Stimulated activated CD4-positive, alpha-beta T cell treated with anti-CD3 and anti-CD28 coated beads, Interleukin-12 subunit alpha, Interleukin-12 subunit beta, amount 100 ng/mL, for 24 hours (primary cell): Measurements from ENCODE around the gene TMEM30A.

Experiments used
- DNase-seq, 2 experiments: peaks; one replicate each; pipeline ENCODE4 v3.0.0-alpha.2; 2020; ENCODE audit warnings: low read depth in 2 of 2

Gene TMEM30A

DNA sequence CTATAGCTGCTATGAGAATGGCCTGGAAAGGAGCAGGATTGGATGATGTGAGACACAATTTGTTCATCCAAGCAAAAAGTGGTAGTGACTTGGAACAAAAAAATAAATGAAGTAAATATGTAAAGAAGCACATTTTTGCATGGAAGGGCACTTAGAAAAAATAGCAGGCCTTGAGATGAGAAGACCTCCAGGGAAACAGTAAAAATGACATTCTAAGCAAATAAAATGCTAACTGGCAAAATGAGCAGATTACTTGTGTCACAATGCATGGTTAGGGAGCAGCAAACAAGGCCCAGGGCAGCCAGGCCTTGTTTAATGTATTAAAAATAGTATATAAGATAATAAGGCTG, 21.2 kb downstream of the TMEM30A start:
- DNase-seq = no peak

DNA sequence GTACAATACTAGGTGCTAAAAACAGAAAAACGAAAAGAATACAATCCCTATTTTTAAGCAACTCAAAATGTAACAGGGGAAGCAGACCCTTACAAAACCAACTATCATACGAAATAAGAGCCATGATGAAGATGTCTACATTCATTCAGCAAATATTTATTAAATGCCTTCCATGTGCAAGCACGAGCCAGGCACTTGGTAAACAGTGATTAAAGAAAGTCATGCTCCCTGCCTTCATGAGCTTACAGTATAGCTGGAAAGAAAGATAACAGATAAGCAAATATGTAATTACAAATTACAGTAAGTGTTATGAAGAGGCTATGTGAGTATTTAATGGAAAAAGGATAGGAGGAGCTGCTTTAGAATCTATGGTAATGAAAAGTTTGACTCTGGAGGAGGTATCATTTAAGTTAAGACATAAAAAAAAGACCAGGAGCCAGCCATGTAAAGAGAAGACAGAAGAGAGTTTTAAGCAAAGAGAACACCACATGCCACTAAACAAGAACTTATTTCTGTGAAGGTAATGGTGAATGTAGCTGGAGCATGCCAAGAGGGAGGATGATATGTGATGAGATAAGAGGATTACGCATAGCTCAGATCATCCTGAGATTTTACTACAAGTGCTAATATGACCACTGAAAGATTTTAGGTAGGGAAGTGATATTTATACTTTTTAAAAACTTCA, 21.7 kb downstream of the TMEM30A start:
- DNase-seq = no peak

DNA sequence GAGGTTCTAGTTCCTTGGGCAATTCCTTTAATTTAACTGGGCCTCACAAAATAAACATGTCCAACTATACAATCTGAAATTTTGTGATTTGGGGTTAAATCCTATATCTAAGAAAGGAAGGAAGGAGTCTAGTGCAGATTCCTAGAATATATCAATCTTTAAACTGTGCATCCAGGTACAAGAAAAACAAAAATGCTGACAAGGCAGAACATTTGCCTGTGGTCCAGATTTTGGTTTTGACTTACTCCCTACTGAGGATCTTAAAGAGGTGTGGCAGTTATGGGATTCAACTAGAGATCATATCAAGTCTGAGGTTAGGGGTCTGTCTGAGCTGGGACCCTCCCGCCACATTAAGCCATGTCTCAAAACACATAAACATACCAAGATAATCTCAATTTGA, 23.3 kb downstream of the TMEM30A start:
- DNase-seq = no peak

DNA sequence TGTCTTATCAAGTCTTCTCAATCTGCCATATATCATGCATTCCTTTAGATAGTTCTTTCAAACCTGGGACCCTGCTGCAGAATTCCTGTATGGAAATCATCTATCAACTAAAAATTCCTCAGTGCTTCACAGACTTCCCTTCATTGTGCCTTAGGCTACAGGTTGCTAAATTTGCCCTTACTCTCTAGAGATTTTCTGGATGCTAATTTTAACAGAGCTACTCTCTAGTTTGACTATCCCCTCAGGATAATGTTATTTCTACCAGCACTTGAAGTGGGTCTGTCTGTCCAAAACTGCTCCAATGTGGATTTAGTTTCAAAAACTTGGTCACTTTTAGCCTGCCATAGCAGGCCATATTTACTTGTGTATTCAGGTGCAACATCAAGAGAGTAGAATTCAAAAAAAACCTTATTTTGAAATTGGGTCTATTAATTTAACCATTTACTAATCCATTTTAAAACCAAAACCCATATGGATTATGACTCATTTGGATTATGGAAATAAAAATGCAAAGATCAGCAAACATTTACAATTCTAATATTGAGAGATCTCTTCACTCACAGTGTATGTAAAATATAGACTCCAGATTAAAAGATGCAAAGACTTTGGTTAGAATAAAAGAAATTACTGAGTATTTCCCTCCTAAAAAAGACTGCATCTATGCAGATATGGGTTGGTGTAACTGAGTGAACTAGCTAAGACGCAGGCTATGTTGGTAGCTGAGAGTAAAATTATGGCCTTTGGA, 27.1 kb downstream of the TMEM30A start:
- no peak for DNase-seq

DNA sequence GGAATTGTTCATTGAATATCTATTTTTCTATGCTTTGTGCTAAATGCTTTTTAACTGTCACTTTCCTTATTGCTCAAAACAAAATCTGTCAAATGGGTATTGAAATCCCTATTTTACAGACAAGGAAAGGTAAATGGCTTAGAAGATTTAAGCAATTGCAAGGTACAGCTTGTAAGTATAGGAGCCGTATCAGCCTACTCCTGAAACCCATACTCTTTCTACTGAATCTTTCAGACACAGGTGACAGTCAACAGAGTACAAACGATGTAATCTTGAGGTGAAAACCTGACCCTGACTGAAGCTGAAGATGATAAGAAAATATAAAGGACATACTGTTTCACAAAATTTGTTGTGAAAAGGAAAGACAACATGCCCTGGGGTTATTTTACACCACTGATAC, 34.0 kb downstream of the TMEM30A start:
- DNase-seq = no peak

DNA sequence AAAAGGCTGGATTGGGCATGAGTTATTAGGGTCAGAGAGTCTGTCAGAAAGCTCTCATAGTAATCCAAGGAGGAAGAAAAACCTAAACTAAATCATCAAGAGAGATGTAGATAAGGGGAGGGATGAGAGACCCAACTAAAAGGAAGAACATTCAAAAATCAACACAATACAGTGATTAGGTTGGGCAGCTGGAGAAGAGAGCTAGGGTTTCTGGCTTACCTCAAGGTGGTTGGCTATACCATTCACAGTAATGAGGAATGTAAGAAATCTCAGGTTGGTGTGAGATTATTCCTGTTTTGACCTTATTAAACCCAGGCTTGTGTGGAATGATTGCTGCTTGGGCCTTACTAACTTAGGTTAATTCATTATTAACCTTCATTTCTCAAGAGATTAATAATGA, 34.8 kb downstream of the TMEM30A start:
- no peak for DNase-seq

DNA sequence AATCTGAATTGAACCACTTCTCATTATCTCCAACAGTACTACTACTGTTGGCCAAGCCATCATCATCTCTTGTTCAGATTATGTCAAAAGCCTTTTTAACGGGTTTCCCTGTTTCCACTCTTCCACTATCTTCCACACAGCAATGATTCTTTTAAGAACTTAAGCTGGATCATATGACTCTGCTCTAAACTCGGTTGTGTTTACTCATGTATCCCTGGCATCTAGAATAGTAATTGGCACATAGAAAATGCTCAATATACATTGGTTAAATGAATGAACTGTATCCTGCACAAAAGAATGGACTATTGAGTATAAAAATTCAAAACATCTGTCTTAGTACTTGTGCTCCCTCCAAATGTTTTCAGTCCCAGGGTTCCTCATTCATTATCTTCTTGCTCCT, 38.2 kb downstream of the TMEM30A start:
- DNase-seq = no peak

DNA sequence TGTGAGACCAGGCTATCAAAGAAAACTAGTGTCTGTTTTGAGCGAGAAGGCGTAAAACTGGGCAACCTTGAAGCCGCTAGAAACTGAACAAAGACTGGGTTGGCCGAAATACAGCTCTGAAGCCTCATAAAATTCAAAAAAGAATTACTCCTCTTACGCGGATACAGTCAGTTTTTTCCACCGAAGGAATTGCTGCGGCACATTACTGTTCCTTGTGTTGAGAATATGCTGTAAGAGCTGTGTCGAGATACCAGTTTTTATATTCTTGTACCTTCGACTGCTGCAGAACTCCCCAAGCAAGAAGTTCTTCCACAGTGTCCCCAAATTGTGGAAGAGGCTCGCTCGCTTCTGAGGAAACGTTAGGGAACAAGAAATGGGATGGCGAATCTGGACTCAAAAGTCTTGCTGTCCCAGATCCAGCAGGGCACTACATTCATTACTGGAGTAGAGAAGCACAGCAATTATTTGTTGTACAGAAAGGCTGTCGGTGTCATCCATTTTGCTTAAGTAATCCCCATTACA, 40.5 kb downstream of the TMEM30A start:
- DNase-seq = no peak

DNA sequence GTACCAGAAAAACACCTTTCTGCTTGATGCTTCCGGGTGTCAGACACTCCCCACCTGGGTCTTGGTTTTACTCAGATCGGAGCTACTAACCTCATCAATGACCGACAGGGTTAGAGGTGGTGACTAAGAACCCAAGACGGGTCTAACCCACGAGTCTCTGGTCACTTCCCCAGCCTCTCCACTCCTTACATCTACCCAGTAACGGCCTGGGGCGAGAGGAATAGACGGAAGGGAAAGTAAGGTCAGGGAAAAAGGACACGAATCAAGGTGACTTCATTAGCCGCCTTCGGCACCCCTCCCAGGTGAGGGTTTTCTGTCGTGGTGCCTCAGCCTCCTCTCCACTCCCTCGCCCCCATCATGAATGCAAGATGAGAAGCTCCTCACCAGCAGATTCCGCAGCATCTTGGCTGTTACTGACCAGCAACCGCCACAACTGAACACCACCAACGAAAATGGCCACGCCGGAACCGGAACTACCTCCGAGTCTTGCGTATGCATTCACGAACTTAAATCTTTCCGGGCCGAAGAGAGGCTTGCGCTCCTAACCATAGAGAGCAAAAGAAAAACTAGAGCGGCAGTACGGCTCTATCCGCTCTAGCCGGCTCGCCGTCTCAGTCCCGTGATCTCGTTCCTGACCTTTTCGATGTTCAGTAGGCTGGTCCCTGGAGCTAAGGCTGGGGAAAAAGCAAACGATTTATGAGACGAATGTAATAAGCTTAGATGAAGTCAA, 41.1 kb downstream of the TMEM30A start, which contains the start of gene COX7A2:
TSS of gene COX7A2 (minus strand) at position 469 of the 730 bp plus-strand sequence. CDS start at position 402, 67 bp downstream.
- peak; percentile 69 to 78 for DNase-seq

DNA sequence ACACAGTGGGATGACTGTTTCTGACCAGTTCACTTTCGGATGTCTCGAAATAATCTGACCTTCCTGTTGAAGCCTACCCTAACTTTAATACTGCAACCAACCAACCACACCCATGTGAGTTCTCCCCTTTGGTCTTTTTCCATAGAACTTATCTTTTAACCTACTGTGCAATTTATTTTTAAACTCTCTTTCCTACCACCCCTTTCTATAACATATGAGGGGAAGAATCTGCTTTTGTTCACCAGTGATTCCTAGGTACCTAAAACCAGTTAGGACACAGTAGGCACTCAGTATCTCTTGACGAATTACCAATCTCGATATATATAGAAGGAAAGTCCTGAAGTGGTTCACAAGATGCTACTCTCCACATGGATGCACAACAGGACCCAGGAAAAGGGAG, 48.0 kb downstream of the TMEM30A start:
- no peak for DNase-seq

DNA sequence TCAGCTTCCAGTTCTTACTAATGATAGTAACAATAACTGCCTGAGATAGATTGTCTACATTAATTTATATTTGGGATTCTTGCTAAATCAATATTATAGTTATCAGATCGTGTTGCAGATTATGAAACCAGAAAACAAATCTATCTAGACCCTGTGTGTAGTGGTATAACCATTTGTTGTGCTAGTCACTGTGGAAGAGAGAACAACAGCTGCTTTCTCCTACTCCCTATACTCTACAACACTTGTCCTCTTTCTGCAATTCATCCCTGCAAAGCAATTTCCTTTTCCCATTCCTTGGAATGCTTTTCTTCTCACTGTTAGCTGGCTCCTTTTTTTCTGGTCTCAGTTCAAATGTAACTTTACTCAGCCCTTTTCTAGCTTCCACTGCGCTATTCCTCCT, 49.3 kb downstream of the TMEM30A start:
- DNase-seq = no peak

DNA sequence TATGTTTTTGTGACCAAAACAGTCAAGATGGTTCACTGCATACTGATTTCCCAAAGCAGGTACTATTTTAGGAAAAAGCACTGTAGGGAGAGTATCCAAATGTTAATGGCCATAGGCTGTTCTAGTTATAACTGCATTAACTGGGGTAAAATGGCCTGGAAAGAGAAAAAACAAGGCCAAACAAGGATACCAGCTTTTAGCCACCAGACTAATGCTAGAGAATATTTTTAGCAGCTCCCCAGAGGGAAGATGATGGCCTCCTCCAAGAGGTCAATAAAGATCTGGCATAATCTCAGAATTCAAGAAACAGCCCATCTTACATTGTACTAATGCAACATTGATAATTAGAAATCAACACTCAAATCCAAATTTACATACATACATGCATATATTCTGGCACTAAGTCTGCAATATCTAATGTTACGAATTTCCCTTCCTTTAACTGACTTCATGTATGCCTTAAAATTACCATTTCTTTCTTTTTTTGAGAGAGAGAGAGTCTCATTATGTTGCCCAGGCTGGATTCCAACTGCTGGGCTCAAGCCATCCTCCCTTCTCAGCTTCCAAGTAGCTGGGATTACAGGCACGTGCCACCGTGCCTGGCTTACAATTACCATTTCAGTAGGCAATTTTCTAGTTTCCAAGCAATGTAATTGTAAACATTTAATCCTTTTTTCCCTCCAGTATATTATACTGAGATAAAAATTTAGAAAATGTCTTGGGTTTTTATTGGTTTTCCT, 50.3 kb downstream of the TMEM30A start:
- DNase-seq = no peak

DNA sequence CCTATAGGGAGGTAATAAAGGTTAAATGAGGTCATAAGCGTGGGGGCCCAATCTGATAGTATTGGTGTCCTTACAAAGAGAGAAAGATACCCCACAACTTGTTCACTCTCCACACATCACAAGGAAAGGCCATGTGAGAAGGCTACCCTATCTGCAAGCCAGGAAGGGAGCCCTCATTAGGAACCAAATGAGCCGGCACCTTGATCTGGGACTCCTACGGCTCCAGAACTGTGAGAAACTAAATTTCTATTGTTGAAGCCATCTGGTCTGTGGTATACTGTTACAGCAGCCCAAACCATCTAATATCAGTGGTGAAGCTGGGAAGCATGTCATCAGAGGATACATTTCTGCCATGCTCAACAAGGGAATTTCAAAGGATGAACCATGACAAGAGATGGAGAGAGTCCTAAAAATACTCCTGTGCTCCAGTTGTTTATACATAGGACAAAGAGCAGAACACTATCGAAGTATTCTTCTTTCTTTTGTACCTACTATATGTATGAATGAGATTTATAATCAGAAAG, 51.4 kb downstream of the TMEM30A start:
- no peak for DNase-seq

DNA sequence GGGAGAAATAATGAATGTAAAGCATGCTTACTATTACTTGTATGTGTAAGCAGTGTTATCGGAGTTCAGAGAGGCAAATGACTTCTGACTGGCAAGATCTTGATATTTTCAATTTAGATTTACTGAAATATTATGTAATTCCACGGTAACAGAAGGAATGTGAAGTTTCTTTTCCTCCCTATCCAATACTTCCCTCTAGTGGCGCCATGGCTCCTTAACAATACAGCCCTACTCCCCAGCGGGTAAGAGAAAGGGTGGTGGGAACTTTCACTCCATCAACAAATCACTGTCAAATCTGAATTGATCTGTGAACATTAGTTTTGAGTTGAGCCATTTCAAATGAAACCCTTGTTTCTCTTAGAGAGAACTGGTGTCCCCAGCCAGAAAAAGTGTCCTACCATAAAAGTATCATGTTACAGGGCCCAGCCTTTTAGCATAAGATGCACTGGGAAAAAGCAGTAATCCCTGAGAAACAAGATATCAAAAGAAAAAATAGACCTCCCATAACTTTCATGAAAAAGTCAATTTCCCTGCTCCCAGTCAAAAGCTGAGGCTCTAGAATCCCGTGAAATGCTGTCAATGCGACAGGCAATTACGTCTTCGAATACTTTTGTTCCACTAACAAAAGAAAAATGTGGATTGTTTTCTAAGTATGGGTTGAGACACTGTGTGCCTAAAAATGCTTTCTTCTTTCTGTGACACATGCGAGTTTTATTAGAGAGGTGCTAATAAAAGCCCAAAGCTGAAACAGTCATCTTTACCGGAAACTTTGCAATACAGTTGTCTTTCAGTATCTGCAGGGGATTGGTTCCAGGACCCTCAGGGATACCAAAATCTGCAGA, 53.9 kb downstream of the TMEM30A start:
- DNase-seq = no peak

DNA sequence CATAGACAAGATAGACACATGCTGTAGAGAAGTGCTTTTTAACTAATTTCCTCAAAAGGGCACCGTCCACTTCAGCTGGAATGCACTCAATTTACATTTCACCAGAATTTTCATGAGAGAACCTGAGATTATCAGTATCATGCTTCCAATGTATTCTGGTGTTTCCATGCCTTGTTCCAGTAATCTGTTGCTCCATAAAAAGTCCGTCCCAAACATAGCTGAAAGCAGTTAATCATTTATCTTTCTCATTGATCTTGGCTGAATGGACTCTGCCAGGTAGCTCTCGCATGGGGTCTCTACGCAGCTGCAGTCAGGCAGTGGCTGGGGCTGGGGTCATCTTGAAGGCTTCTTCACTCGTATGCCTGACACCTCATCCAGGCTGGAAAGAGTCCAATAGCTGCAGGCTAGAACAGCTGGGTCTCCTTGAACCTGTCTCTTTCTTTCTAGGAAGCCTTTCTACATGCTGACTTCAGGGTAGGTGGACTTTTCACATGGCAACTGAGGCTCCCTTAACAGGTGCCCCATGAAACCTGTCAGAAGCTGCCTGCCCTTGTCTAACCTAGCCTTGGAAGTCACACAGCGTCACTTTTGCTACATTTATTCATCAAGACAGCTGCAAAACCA, 60.2 kb downstream of the TMEM30A start:
- no peak for DNase-seq

DNA sequence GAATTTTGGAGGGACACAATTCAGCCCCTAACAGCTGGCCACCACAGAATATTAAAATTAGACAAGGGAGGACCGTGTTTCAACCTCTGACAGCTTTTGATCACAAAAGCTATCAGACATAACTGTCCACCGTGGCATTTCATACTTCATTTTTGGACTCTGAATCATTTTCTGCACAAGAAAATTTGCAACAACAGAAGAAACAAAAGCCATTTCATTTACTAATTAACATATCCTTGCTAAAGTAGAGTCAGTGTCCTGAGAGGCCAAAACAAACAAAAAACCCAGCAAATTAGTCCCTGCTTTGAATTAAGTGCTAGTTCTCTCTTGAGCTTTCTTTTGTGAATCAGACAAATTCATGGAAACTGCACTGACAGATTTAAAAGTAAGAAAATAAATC, 61.2 kb downstream of the TMEM30A start:
- no peak for DNase-seq

DNA sequence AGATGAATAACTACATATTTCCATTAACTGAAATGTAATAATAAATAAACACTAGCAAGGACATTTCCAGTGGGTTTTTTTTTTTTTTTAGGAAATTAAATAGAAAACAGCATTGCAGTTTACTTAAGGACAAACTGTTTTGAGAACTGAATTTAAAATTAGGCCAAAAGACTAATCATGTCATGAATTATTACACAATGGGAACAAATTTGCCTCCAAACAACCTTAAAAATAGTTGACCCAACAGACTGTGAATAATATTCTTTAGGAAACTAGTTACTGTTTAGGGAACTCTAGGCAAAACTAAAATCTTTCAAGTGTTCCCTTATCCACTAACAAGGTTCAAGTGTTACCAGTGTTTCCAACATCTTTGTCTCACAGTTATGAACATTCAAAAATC, 62.3 kb downstream of the TMEM30A start:
- no peak for DNase-seq

DNA sequence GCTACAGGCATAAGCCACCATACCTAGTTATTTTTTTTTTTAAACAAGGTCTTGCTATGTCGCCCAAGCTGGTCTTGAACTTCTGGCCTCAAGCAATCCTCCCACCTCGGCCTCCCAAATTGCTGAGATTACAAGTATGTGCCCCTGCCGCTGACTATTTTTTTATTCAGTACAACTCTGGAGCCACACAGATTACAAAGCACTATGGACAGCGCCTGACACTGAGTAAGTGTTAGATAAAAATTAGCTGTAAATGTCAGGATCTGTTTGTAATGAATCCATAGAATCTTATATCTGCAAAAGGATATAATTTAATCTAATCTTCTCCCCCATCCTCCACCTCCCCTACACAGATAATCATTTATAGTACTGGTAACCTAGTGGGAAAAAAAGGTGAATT, 63.5 kb downstream of the TMEM30A start:
- DNase-seq = no peak

DNA sequence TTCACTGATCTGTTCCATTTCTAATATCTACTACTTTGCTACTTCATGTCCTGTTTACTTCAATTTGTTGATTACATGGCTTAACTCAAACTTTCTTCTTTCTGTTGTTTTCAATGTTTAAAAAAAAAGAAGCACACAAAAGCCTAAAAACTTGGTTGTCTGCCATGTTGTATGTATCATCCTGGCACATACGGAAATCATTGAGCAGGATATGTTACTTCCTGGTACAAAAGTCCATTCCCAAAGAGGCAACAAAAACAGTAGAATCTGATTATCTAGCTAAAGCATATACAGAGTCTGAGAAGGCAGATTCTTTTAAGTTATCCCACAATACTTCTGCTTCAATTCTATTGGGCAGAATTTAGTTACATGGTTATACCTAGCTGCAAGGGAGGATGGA, 64.2 kb downstream of the TMEM30A start:
- DNase-seq = no peak

DNA sequence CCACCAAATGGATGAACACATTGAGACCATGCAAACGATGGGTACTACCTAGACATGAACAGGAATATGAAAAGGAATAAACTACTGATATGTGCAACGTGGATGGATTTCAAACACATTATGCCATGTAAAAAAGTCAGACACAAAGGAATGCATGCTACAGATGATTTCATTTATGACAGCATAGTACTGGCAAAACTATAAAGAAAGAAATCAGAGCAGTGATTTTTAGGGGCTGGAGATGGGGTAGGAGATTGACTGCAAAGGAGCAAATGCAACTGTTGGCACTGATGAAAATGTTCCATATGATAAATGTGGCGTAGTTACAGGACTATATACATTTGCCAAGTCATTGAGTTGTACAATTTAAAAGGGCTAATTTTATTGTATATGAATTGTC, 65.3 kb downstream of the TMEM30A start:
- no peak for DNase-seq
